ENCODE data around the gene RHO.

DNA sequence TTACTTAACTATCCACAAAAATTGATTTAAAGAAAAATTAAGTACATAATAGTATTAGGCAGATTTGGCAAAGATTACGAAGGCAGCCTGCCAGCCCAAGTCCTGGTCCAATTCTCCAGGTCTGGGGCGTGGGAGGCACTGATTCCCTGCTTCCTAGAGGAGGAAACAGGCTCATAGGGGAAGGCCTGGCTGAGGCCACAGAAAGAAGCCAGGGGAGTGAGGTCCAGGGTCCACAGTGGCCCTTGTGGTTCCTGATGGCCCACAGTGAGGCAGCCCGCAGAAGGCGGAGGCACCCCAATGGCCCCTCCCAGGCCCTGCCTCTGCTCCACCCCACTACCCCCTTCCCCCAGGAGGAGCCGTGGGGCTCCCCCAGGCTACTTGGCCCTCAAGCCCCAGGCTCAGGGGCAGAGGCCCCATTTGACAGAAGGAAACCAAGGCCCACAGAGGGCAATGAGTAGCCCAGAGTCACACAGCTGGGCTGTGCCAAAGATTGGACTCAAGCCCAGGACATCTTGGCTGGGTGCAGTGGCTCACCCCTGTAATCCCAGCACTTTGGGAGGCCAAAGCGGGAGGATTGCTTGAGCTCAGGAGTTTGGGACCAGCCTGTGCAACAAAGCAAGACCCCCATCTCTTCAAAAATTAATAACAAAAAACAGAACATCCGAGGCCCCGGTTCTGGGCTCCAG lies 35.6 kb downstream of the RHO start:
- TF ChIP-seq EZH2 (IDR thresholded peaks at IDR 0.05; ENCODE audit: borderline replicate concordance, low read depth, low read length, severe bottlenecking) = no peak
- no peak for TF ChIP-seq CTCF (IDR thresholded peaks at IDR 0.05; ENCODE audit: borderline replicate concordance, extremely low read depth, low read length, poor library complexity, severe bottlenecking)
